CD14-positive monocyte (primary cell): ENCODE measurements around the gene ZNF487. TPM values are rescaled to one million over a fixed set of nuclear protein-coding genes. Genes with fewer than 3 reads are reported as not detected.
A peak's percentile ranks its signal among the peaks of the same experiment; 100 is the strongest.
"Not testable (repeated sequence)": the region's sequence is repeated elsewhere in the genome, so short reads cannot be mapped to it uniquely, and the experiment has no call there.

Experiments used
- DNase-seq, 3 donors: peaks; one replicate each; pipeline ENCODE4 v3.0.0-alpha.2; 2011 to 2022
- H2AFZ ChIP-seq: 2 replicates; pipeline ENCODE4 v1.6.0; 2012; ENCODE audit warnings: mild to moderate bottlenecking, low read depth, low read length, inconsistent platforms; ENCODE audit not compliant: insufficient read depth, poor library complexity, severe bottlenecking
- H3K27ac ChIP-seq, 2 donors: 1 replicate in 1 of 2; 2 replicates in 1 of 2; pipeline ENCODE4 v1.5.1; 2012 to 2013; ENCODE audit warnings: low read length in 2 of 2, control low read depth in 1 of 2, inconsistent platforms in 1 of 2, low read depth in 1 of 2, mild to moderate bottlenecking in 1 of 2
- H3K27me3 ChIP-seq, 2 donors: one replicate each; pipeline versions ENCODE4 v1.6.0 to v1.6.1; 2011 to 2013; ENCODE audit warnings: low read length in 2 of 2; ENCODE audit not compliant: control insufficient read depth in 2 of 2, insufficient read depth in 2 of 2
- H3K36me3 ChIP-seq, 2 donors: replicated peaks in 1 of 2; 1 replicate in 1 of 2; 2 replicates in 1 of 2; pipeline versions ENCODE4 v1.5.1 to v1.6.1; 2012 to 2013; ENCODE audit warnings: low read length in 2 of 2, control low read depth in 1 of 2, inconsistent platforms in 1 of 2, mild to moderate bottlenecking in 1 of 2; ENCODE audit not compliant: insufficient read depth in 2 of 2, control insufficient read depth in 1 of 2
- H3K4me1 ChIP-seq, 2 donors: 1 replicate in 1 of 2; 2 replicates in 1 of 2; pipeline versions ENCODE4 v1.5.1 to v1.6.1; 2012 to 2013; ENCODE audit warnings: low read length in 2 of 2, control low read depth in 1 of 2, inconsistent platforms in 1 of 2, mild to moderate bottlenecking in 1 of 2, moderate library complexity in 1 of 2; ENCODE audit not compliant: insufficient read depth in 2 of 2, control insufficient read depth in 1 of 2
- H3K4me2 ChIP-seq: replicated peaks from 2 replicates; pipeline ENCODE3; 2012; ENCODE audit warnings: low read length, moderate library complexity, mild to moderate bottlenecking; ENCODE audit not compliant: poor library complexity, severe bottlenecking; ENCODE audit errors: extremely low read depth
- H3K4me3 ChIP-seq, 3 experiments: fragments of 200-600 bp in 1 of 3; sonication (generic) in 1 of 3; replicated peaks in 1 of 3; 1 replicate in 2 of 3; 2 replicates in 1 of 3; pipeline ENCODE4 v1.5.1; 2011 to 2013; ENCODE audit warnings: low read length in 3 of 3, mild to moderate bottlenecking in 3 of 3, control low read depth in 2 of 3, low read depth in 2 of 3, inconsistent platforms in 1 of 3, moderate library complexity in 1 of 3
- H3K79me2 ChIP-seq: 2 replicates; pipeline ENCODE4 v1.6.0; 2012; ENCODE audit warnings: mild to moderate bottlenecking, control low read depth, inconsistent platforms, low read length, moderate library complexity; ENCODE audit not compliant: insufficient read depth
- H3K9ac ChIP-seq: 2 replicates; pipeline ENCODE4 v1.6.0; 2017; ENCODE audit warnings: low read length, mild to moderate bottlenecking; ENCODE audit not compliant: insufficient read depth, poor library complexity, severe bottlenecking
- H3K9me3 ChIP-seq, 2 donors: replicated peaks in 1 of 2; 1 replicate in 1 of 2; 2 replicates in 1 of 2; pipeline versions ENCODE4 v1.5.1 to v1.6.1; 2012 to 2013; ENCODE audit warnings: low read length in 2 of 2, control low read depth in 1 of 2; ENCODE audit not compliant: control insufficient read depth in 1 of 2, insufficient read depth in 1 of 2
- H4K20me1 ChIP-seq: 2 replicates; pipeline ENCODE4 v1.6.0; 2012; ENCODE audit warnings: mild to moderate bottlenecking, low read length, control low read depth, moderate library complexity; ENCODE audit not compliant: insufficient read depth
- H3K27ac Mint-ChIP-seq, 7 donors: one replicate each; pipeline ENCODE4 v1.8.0; 2020; ENCODE audit warnings: mild to moderate bottlenecking in 7 of 7, mixed read lengths in 7 of 7, moderate library complexity in 6 of 7, inconsistent platforms in 2 of 7
- H3K27me3 Mint-ChIP-seq, 3 donors: one replicate each; pipeline ENCODE4 v1.8.0; 2021 to 2022; ENCODE audit warnings: low read depth in 3 of 3, mild to moderate bottlenecking in 3 of 3, mixed read lengths in 3 of 3, moderate library complexity in 3 of 3, inconsistent platforms in 1 of 3
- H3K36me3 Mint-ChIP-seq, 2 donors: one replicate each; pipeline ENCODE4 v1.8.0; 2020; ENCODE audit warnings: mixed read lengths in 2 of 2, inconsistent platforms in 1 of 2, mild to moderate bottlenecking in 1 of 2
- H3K4me1 Mint-ChIP-seq: one replicate; pipeline ENCODE4 v1.8.0; 2020; ENCODE audit warnings: mild to moderate bottlenecking, mixed read lengths
- H3K4me3 Mint-ChIP-seq, 2 donors: one replicate each; pipeline ENCODE4 v1.8.0; 2020; ENCODE audit warnings: mild to moderate bottlenecking in 2 of 2, mixed read lengths in 2 of 2, moderate library complexity in 1 of 2
- H3K9me3 Mint-ChIP-seq, 7 donors: one replicate each; pipeline ENCODE4 v1.8.0; 2020 to 2022; ENCODE audit warnings: mixed read lengths in 7 of 7, mild to moderate bottlenecking in 6 of 7, moderate library complexity in 6 of 7, inconsistent platforms in 2 of 7
- WGBS: methylation state at CpG from one replicate; pipeline ENCODE4 v1.1.5; 2013; ENCODE audit warnings: missing lambda C conversion rate; ENCODE audit not compliant: insufficient coverage; 5-methylcytosine and 5-hydroxymethylcytosine counted together
- intact Hi-C, 2 donors: fragments of 100-400 bp; cut with micrococcal nuclease; formaldehyde crosslinking; loops; one replicate each; pipeline versions ENCODE4 v1.15.0 to v1.15.1; 2023
- polyA plus RNA-seq, 3 donors: library from polyadenylated mRNA; depleted of rRNA in 1 of 3; unstranded in 2 of 3; stranded (reverse) in 1 of 3; fragments of 300-500 nt in 2 of 3; fragments of >200 nt in 1 of 3; fragmentation: Illumina TruSeq in 2 of 3; gene quantifications; 1 replicate in 2 of 3; 2 replicates in 1 of 3; pipeline ENCODE4 v1.2.3, GENCODE V29; 2012 to 2021
- TF ChIP-seq, protein P1 (sequence below): fragments of 200-600 bp; IDR thresholded peaks from one replicate; pipeline ENCODE4 v1.8.0; 2022; ENCODE audit warnings: antibody characterized with exemption, mild to moderate bottlenecking

Gene ZNF487
- polyA plus RNA-seq, 3 donors: 8.6 to 19.7 (median 15.6) TPM

DNA sequence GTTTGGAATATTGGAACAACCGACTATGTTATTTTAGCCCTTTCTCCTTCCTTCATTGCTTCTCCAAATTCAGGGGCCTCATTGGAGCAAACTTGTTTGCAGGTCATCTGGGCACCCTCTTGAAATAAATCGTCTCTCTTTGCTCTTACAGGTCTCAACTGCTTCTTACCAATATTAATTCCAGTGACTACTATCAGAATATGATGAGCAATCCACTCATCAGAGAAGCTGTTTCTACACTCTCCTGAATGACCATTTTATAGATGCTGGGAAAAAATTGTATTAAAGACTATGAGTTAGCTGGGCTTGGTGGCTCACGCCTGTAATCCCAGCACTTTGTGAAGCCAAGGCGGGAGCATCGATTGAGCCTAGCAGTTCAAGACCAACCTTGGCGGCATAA lies 15.4 kb upstream of the ZNF487 start:
- TF ChIP-seq, protein P1, sequence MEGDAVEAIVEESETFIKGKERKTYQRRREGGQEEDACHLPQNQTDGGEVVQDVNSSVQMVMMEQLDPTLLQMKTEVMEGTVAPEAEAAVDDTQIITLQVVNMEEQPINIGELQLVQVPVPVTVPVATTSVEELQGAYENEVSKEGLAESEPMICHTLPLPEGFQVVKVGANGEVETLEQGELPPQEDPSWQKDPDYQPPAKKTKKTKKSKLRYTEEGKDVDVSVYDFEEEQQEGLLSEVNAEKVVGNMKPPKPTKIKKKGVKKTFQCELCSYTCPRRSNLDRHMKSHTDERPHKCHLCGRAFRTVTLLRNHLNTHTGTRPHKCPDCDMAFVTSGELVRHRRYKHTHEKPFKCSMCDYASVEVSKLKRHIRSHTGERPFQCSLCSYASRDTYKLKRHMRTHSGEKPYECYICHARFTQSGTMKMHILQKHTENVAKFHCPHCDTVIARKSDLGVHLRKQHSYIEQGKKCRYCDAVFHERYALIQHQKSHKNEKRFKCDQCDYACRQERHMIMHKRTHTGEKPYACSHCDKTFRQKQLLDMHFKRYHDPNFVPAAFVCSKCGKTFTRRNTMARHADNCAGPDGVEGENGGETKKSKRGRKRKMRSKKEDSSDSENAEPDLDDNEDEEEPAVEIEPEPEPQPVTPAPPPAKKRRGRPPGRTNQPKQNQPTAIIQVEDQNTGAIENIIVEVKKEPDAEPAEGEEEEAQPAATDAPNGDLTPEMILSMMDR: no peak
- H3K9me3 ChIP-seq: no peaks in the 10 kb centered on the region
- H3K27ac ChIP-seq: peak overlapping the region in 1 of 2 donors; percentile 95
- Mint-ChIP-seq H3K27me3 (peaks cover 0 to 3% (median 0%) of the 10 kb centered on the region in 3 donors), H3K4me3 (no peak overlapping the region), H3K27ac (peak overlapping the region in 6 of 7 donors; percentile 3 to 97 (median 73)), H3K36me3 (no peaks in the 10 kb centered on the region), H3K4me1 (peaks cover 42% of the 10 kb centered on the region), H3K9me3 (no peaks in the 10 kb centered on the region)
- H3K27me3 ChIP-seq: no peaks in the 10 kb centered on the region
- 100% methylated on average over 3 of the region's 6 CpGs for WGBS
- H3K9ac ChIP-seq: no peak overlapping the region
- no peaks in the 10 kb centered on the region for H4K20me1 ChIP-seq
- peaks cover 48 to 52% of the 10 kb centered on the region in 2 donors for H3K4me1 ChIP-seq
- peak overlapping the region; percentile 62 for H2AFZ ChIP-seq
- intact Hi-C loops: loop anchor here (2.0 kb wide), 2 partner anchors 13 to 15 kb away; partner anchors contain the start of gene ZNF487 (in 1 of the 2)
- peaks cover 6% of the 10 kb centered on the region for H3K79me2 ChIP-seq
- peak overlapping the region; percentile 69 for H3K4me2 ChIP-seq
- H3K4me3 ChIP-seq: peak overlapping the region in 2 of 3 experiments; percentile 56 to 71
- no peaks in the 10 kb centered on the region for H3K36me3 ChIP-seq
- DNase-seq: no peak

DNA sequence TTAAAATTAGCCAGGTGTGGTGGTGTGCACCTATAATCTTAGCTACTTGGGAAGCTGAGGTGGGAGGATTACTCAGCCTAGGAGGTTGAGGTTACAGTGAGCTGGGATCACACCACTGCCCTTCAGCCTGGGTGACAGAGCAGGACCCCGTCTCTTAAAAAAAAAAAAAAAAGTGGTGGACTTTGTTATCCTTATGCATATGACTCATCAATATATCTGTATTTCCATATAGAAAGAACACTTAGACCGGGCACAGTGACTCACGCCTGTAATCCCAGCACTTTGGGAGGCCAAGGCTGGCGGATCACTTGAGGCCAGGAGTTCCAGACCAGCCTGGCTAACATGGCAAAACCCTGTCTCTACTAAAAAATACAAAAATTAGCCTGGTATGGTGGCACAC lies 15.0 kb upstream of the ZNF487 start:
- WGBS: 100% methylated on average over 3 of the region's 4 CpGs
- H3K36me3 Mint-ChIP-seq: not testable (repeated sequence)

More for the DNA sequence above, 15.0 kb upstream of the ZNF487 start:
- not testable (repeated sequence) for H3K79me2 ChIP-seq, H2AFZ ChIP-seq, DNase-seq, H3K4me3 ChIP-seq, H3K27ac ChIP-seq, H3K36me3 ChIP-seq, H3K4me2 ChIP-seq, H3K9me3 ChIP-seq, H3K9me3 Mint-ChIP-seq, H4K20me1 ChIP-seq, H3K4me3 Mint-ChIP-seq, H3K27me3 Mint-ChIP-seq, H3K9ac ChIP-seq, H3K27me3 ChIP-seq
- H3K27ac Mint-ChIP-seq: peak overlapping the region in 3 of 7 donors; percentile 7 to 97 (median 76)
- intact Hi-C loops: loop anchor here (2.0 kb wide), 2 partner anchors 13 to 15 kb away; partner anchors contain the start of gene ZNF487 (in 1 of the 2)
- H3K4me1 Mint-ChIP-seq: peaks cover 42% of the 10 kb centered on the region
- H3K4me1 ChIP-seq: peaks cover 47 to 49% of the 10 kb centered on the region in 2 donors
